ENCODE results near the gene ORAI1. TPM values are rescaled to one million over a fixed set of nuclear protein-coding genes. Genes with fewer than 3 reads are reported as not detected.
A peak's percentile ranks its signal among the peaks of the same experiment; 100 is the strongest.

ORAI1 gene
- polyA plus RNA-seq, 1 of the 3 experiments (the other 2 are of a cell fraction): 16.6 TPM

DNA sequence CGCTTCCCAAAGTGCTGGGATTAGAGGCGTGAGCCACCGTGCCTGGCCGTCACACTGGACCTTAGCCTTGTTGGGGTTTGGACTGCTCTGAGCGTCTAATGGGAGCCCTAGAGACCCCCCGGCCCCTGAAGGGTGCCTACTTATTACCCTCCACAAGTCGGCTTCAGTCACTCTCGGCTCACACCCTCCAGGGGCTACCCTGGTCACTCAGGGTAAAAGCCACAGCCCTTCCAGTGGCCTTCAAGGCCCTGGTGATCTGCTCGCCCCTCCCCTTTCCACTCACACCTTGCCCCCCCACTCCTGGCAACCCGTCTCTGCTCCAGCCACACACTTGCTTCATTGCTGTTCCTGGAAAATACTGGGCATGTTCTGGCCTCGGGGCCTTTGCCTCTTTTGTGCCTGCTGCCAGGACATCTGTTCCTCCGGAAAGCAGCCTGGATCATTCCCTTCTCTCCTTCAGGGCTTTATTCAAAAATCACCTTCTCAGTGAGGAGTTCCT lies 46.7 kb downstream of the ORAI1 start:
- Histone ChIP-seq H3F3A (replicated peaks; ENCODE audit: insufficient read depth) (peaks cover 8% of the 10 kb centered on the region), H3K9me3 (no peaks in the 10 kb centered on the region), H3K9me2 (no peaks in the 10 kb centered on the region), H3K79me2 (ENCODE audit: insufficient read depth) (no peaks in the 10 kb centered on the region), H3K4me3 (ENCODE audit: low read depth in 2 of 2, low read length in 1 of 2) (peak overlapping the region in 1 of 2 experiments; percentile 54; a peak in 1 of 4 replicates), H4K20me1 (ENCODE audit: insufficient read depth) (no peaks in the 10 kb centered on the region), H3K4me1 (ENCODE audit: control insufficient read depth in 1 of 2, insufficient read depth in 2 of 2, low read depth in 1 of 2, low read length in 1 of 2) (peaks cover 0 to 6% of the 10 kb centered on the region in 2 experiments; a peak in 1 of 4 replicates), H3K4me2 (peak overlapping the region; percentile 72), H3K27me3 (ENCODE audit: insufficient read depth) (no peaks in the 10 kb centered on the region), H2AFZ (ENCODE audit: low read depth) (peak overlapping the region; percentile 98), H3K36me3 (replicated peaks in 1 of 2; ENCODE audit: control insufficient read depth in 1 of 2, insufficient read depth in 2 of 2, low read length in 1 of 2) (no peaks in the 10 kb centered on the region), H3K9ac (peak overlapping the region; percentile 18; the same call in 1 of the 2 replicates), H3K27ac (ENCODE audit: low read depth in 2 of 2, low read length in 1 of 2) (peak overlapping the region in 1 of 2 experiments; percentile 2; a peak in 1 of 4 replicates)
- TF ChIP-seq RCOR1 (IDR thresholded peaks at IDR 0.05; ENCODE audit: low read length): no peak
- no peak for TF ChIP-seq JUND (IDR thresholded peaks at IDR 0.05)
- TF ChIP-seq TCF12 (IDR thresholded peaks at IDR 0.05): no peak
- TF ChIP-seq PBX3 (IDR thresholded peaks at IDR 0.05): no peak
- TF ChIP-seq, protein P1, sequence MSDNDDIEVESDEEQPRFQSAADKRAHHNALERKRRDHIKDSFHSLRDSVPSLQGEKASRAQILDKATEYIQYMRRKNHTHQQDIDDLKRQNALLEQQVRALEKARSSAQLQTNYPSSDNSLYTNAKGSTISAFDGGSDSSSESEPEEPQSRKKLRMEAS (IDR thresholded peaks at IDR 0.05; ENCODE audit: low read depth): no peak
- TF ChIP-seq EZH2phosphoT487 (IDR thresholded peaks at IDR 0.05; ENCODE audit: borderline replicate concordance, low read depth): no peak
- TF ChIP-seq ELF1 (IDR thresholded peaks at IDR 0.05): no peak
- no peak for TF ChIP-seq TEAD4 (IDR thresholded peaks at IDR 0.05; ENCODE audit: borderline replicate concordance, insufficient read depth)
- no peak for TF ChIP-seq NFIC (IDR thresholded peaks at IDR 0.05; ENCODE audit: borderline replicate concordance)
- TF ChIP-seq, protein P2, sequence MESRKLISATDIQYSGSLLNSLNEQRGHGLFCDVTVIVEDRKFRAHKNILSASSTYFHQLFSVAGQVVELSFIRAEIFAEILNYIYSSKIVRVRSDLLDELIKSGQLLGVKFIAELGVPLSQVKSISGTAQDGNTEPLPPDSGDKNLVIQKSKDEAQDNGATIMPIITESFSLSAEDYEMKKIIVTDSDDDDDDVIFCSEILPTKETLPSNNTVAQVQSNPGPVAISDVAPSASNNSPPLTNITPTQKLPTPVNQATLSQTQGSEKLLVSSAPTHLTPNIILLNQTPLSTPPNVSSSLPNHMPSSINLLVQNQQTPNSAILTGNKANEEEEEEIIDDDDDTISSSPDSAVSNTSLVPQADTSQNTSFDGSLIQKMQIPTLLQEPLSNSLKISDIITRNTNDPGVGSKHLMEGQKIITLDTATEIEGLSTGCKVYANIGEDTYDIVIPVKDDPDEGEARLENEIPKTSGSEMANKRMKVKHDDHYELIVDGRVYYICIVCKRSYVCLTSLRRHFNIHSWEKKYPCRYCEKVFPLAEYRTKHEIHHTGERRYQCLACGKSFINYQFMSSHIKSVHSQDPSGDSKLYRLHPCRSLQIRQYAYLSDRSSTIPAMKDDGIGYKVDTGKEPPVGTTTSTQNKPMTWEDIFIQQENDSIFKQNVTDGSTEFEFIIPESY (IDR thresholded peaks at IDR 0.05; ENCODE audit: borderline replicate concordance, low read depth): no peak
- TF ChIP-seq IRF3 (IDR thresholded peaks at IDR 0.05; ENCODE audit: low read depth, low read length): no peak
- TF ChIP-seq RAD21 (IDR thresholded peaks at IDR 0.05; ENCODE audit: low read length): no peak
- no peak for TF ChIP-seq FOXM1 (IDR thresholded peaks at IDR 0.05; ENCODE audit: low read depth)
- no peak for TF ChIP-seq MEF2A (IDR thresholded peaks at IDR 0.05; ENCODE audit: borderline replicate concordance, low read depth)
- no peak for TF ChIP-seq GATA2 (CRISPR knock-in tag; IDR thresholded peaks at IDR 0.05)
- TF ChIP-seq SMC3 (IDR thresholded peaks at IDR 0.05; ENCODE audit: low read depth, low read length): no peak
- TF ChIP-seq FOSL2 (IDR thresholded peaks at IDR 0.05; ENCODE audit: borderline replicate concordance, low read depth): no peak
- no peak for TF ChIP-seq SIN3A (IDR thresholded peaks at IDR 0.05; ENCODE audit: borderline replicate concordance, low read depth, low read length)
- no peak for TF ChIP-seq RFX5 (IDR thresholded peaks at IDR 0.05; ENCODE audit: low read length)
- peak; percentile 71 for DNase-seq
- ChIA-PET CTCF (interaction anchor here (0.7 to 8.3 kb wide), 5 partner anchors 14 to 122 kb away, joined by 3 to 204 read pairs (median 4); partner anchors contain the start of gene RHOF), POLR2A (interaction anchor here (1.2 to 1.4 kb wide), 2 partner anchors 36 to 136 kb away, joined by 4 read pairs; no protein-coding TSS in a partner anchor)
- WGBS (ENCODE audit: low lambda C conversion rate): 73% methylated on average over 10 of the region's 12 CpGs
